NB4 (cell line): Measurements from ENCODE around the gene KIF3A.

Experiments
- CTCF ChIP-seq: IDR thresholded peaks from one replicate; pipeline ENCODE4 v1.5.1; 2012; ENCODE audit warnings: low read depth, low read length
- MAX ChIP-seq: IDR thresholded peaks from 2 replicates; pipeline ENCODE4 v1.6.1; 2011; ENCODE audit warnings: low read depth, low read length
- MYC ChIP-seq: IDR thresholded peaks from 2 replicates; pipeline ENCODE4 v1.6.1; 2011; ENCODE audit warnings: low read depth, low read length
- POLR2A ChIP-seq: IDR thresholded peaks from 2 replicates; pipeline ENCODE4 v1.6.1; 2011; ENCODE audit warnings: mild to moderate bottlenecking; ENCODE audit not compliant: insufficient read length; ENCODE audit errors: extremely low read depth

DNA sequence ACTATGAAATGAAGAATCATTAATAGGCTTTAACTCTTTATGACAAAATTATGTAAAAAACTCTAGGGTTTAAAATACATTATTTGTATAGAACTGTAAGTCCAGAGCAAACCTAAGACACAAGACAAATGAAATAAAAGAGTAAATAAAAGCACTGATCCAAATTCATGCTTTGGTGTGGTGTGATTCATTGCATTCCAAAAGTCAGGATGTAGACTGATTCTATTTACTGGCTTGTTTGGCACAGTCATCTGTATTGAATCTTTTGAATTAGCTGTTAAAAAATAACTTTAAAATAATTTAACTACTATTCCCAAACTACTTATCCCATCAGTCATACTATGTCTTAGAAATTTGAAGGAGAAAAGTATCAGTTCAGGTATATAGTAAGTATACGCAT lies 32.5 kb downstream of the KIF3A start:
- TF ChIP-seq CTCF (no peak), MYC (no peak), POLR2A (no peak), MAX (no peak)
